CD14-positive monocyte (primary cell): ENCODE results near the gene BCORL1. TPM values are rescaled to one million over a fixed set of nuclear protein-coding genes. Genes with fewer than 3 reads are reported as not detected.

Experiments
- DNase-seq, 3 donors: peaks; one replicate each; pipeline ENCODE4 v3.0.0-alpha.2; 2011 to 2022
- H2AFZ ChIP-seq: 2 replicates; pipeline ENCODE4 v1.6.0; 2012; ENCODE audit warnings: mild to moderate bottlenecking, low read depth, low read length, inconsistent platforms; ENCODE audit not compliant: insufficient read depth, poor library complexity, severe bottlenecking
- H3K27ac ChIP-seq, 2 donors: 1 replicate in 1 of 2; 2 replicates in 1 of 2; pipeline ENCODE4 v1.5.1; 2012 to 2013; ENCODE audit warnings: low read length in 2 of 2, control low read depth in 1 of 2, inconsistent platforms in 1 of 2, low read depth in 1 of 2, mild to moderate bottlenecking in 1 of 2
- H3K27me3 ChIP-seq, 2 donors: one replicate each; pipeline versions ENCODE4 v1.6.0 to v1.6.1; 2011 to 2013; ENCODE audit warnings: low read length in 2 of 2; ENCODE audit not compliant: control insufficient read depth in 2 of 2, insufficient read depth in 2 of 2
- H3K36me3 ChIP-seq, 2 donors: replicated peaks in 1 of 2; 1 replicate in 1 of 2; 2 replicates in 1 of 2; pipeline versions ENCODE4 v1.5.1 to v1.6.1; 2012 to 2013; ENCODE audit warnings: low read length in 2 of 2, control low read depth in 1 of 2, inconsistent platforms in 1 of 2, mild to moderate bottlenecking in 1 of 2; ENCODE audit not compliant: insufficient read depth in 2 of 2, control insufficient read depth in 1 of 2
- H3K4me1 ChIP-seq, 2 donors: 1 replicate in 1 of 2; 2 replicates in 1 of 2; pipeline versions ENCODE4 v1.5.1 to v1.6.1; 2012 to 2013; ENCODE audit warnings: low read length in 2 of 2, control low read depth in 1 of 2, inconsistent platforms in 1 of 2, mild to moderate bottlenecking in 1 of 2, moderate library complexity in 1 of 2; ENCODE audit not compliant: insufficient read depth in 2 of 2, control insufficient read depth in 1 of 2
- H3K4me2 ChIP-seq: replicated peaks from 2 replicates; pipeline ENCODE3; 2012; ENCODE audit warnings: low read length, moderate library complexity, mild to moderate bottlenecking; ENCODE audit not compliant: poor library complexity, severe bottlenecking; ENCODE audit errors: extremely low read depth
- H3K4me3 ChIP-seq, 3 experiments: fragments of 200-600 bp in 1 of 3; sonication (generic) in 1 of 3; replicated peaks in 1 of 3; 1 replicate in 2 of 3; 2 replicates in 1 of 3; pipeline ENCODE4 v1.5.1; 2011 to 2013; ENCODE audit warnings: low read length in 3 of 3, mild to moderate bottlenecking in 3 of 3, control low read depth in 2 of 3, low read depth in 2 of 3, inconsistent platforms in 1 of 3, moderate library complexity in 1 of 3
- H3K79me2 ChIP-seq: 2 replicates; pipeline ENCODE4 v1.6.0; 2012; ENCODE audit warnings: mild to moderate bottlenecking, control low read depth, inconsistent platforms, low read length, moderate library complexity; ENCODE audit not compliant: insufficient read depth
- H3K9ac ChIP-seq: 2 replicates; pipeline ENCODE4 v1.6.0; 2017; ENCODE audit warnings: low read length, mild to moderate bottlenecking; ENCODE audit not compliant: insufficient read depth, poor library complexity, severe bottlenecking
- H3K9me3 ChIP-seq, 2 donors: replicated peaks in 1 of 2; 1 replicate in 1 of 2; 2 replicates in 1 of 2; pipeline versions ENCODE4 v1.5.1 to v1.6.1; 2012 to 2013; ENCODE audit warnings: low read length in 2 of 2, control low read depth in 1 of 2; ENCODE audit not compliant: control insufficient read depth in 1 of 2, insufficient read depth in 1 of 2
- H4K20me1 ChIP-seq: 2 replicates; pipeline ENCODE4 v1.6.0; 2012; ENCODE audit warnings: mild to moderate bottlenecking, low read length, control low read depth, moderate library complexity; ENCODE audit not compliant: insufficient read depth
- H3K27ac Mint-ChIP-seq, 7 donors: one replicate each; pipeline ENCODE4 v1.8.0; 2020; ENCODE audit warnings: mild to moderate bottlenecking in 7 of 7, mixed read lengths in 7 of 7, moderate library complexity in 6 of 7, inconsistent platforms in 2 of 7
- H3K27me3 Mint-ChIP-seq, 3 donors: one replicate each; pipeline ENCODE4 v1.8.0; 2021 to 2022; ENCODE audit warnings: low read depth in 3 of 3, mild to moderate bottlenecking in 3 of 3, mixed read lengths in 3 of 3, moderate library complexity in 3 of 3, inconsistent platforms in 1 of 3
- H3K36me3 Mint-ChIP-seq, 2 donors: one replicate each; pipeline ENCODE4 v1.8.0; 2020; ENCODE audit warnings: mixed read lengths in 2 of 2, inconsistent platforms in 1 of 2, mild to moderate bottlenecking in 1 of 2
- H3K4me1 Mint-ChIP-seq: one replicate; pipeline ENCODE4 v1.8.0; 2020; ENCODE audit warnings: mild to moderate bottlenecking, mixed read lengths
- H3K4me3 Mint-ChIP-seq, 2 donors: one replicate each; pipeline ENCODE4 v1.8.0; 2020; ENCODE audit warnings: mild to moderate bottlenecking in 2 of 2, mixed read lengths in 2 of 2, moderate library complexity in 1 of 2
- H3K9me3 Mint-ChIP-seq, 7 donors: one replicate each; pipeline ENCODE4 v1.8.0; 2020 to 2022; ENCODE audit warnings: mixed read lengths in 7 of 7, mild to moderate bottlenecking in 6 of 7, moderate library complexity in 6 of 7, inconsistent platforms in 2 of 7
- WGBS: methylation state at CpG from one replicate; pipeline ENCODE4 v1.1.5; 2013; ENCODE audit warnings: missing lambda C conversion rate; ENCODE audit not compliant: insufficient coverage; 5-methylcytosine and 5-hydroxymethylcytosine counted together
- intact Hi-C, 2 donors: fragments of 100-400 bp; cut with micrococcal nuclease; formaldehyde crosslinking; loops; one replicate each; pipeline versions ENCODE4 v1.15.0 to v1.15.1; 2023
- polyA plus RNA-seq, 3 donors: library from polyadenylated mRNA; depleted of rRNA in 1 of 3; unstranded in 2 of 3; stranded (reverse) in 1 of 3; fragments of 300-500 nt in 2 of 3; fragments of >200 nt in 1 of 3; fragmentation: Illumina TruSeq in 2 of 3; gene quantifications; 1 replicate in 2 of 3; 2 replicates in 1 of 3; pipeline ENCODE4 v1.2.3, GENCODE V29; 2012 to 2021
- TF ChIP-seq, protein P1 (sequence below): fragments of 200-600 bp; IDR thresholded peaks from one replicate; pipeline ENCODE4 v1.8.0; 2022; ENCODE audit warnings: antibody characterized with exemption, mild to moderate bottlenecking

BCORL1 gene
- polyA plus RNA-seq, 3 donors: 0.69 to 2.4 (median 0.72) TPM

DNA sequence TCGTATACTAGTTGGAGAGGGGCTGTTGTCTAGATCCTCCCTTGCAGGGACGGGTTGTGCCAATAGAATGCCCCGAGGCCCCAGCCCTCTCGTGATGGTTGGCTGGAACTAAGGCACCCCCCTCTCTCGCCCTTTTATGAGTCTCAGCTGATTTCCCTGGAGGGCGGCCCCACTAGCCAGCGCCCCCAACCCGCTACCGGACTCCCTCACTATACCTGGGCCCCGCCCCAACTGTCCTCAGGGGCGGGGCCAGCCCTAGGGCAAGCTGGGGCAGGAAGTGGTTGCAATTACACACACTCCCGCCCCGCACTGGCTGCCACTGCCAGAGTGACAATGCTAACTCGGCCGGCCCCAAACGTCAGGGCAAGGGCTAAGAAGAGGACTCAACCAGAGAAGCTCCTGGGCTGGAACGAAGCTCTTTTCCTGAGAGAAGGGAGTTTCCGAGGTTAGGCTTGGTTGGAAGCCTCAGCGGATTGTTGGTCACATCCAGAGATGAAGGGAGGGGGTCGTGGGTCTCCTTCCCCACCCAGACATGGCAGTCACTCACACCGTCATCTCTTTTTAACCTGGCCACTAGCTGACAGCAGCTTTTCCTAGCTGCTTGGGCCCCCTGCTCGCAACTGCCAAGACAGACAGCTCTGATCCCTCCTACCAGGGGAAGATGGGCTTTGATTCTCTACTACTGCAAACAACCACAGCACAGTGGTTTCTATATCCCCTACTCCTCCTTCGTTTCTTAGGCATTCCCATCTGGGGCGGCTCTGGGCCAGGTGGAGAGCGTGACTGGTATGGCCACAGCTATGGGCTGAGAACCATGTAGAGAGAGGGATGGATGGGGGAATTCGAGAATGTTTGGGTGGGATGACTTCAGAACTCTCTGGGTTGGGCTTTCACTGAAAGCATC, 21.0 kb upstream of the BCORL1 start:
- TF ChIP-seq, protein P1, sequence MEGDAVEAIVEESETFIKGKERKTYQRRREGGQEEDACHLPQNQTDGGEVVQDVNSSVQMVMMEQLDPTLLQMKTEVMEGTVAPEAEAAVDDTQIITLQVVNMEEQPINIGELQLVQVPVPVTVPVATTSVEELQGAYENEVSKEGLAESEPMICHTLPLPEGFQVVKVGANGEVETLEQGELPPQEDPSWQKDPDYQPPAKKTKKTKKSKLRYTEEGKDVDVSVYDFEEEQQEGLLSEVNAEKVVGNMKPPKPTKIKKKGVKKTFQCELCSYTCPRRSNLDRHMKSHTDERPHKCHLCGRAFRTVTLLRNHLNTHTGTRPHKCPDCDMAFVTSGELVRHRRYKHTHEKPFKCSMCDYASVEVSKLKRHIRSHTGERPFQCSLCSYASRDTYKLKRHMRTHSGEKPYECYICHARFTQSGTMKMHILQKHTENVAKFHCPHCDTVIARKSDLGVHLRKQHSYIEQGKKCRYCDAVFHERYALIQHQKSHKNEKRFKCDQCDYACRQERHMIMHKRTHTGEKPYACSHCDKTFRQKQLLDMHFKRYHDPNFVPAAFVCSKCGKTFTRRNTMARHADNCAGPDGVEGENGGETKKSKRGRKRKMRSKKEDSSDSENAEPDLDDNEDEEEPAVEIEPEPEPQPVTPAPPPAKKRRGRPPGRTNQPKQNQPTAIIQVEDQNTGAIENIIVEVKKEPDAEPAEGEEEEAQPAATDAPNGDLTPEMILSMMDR: no peak
- peak overlapping the region; percentile 56 for H3K9ac ChIP-seq
- peaks cover 32% of the 10 kb centered on the region in 2 donors for H3K4me1 ChIP-seq
- H3K4me3 ChIP-seq: peak overlapping the region; percentile 14 to 60 (median 24)
- H2AFZ ChIP-seq: peak overlapping the region; percentile 82
- peak overlapping the region; percentile 76 to 95 (median 89) for H3K27ac Mint-ChIP-seq
- H3K27ac ChIP-seq: peak overlapping the region; percentile 78 to 86
- H3K27me3 ChIP-seq: no peaks in the 10 kb centered on the region
- 0% methylated on average over 4 of the region's 26 CpGs for WGBS
- no peaks in the 10 kb centered on the region for H3K79me2 ChIP-seq
- intact Hi-C loops: no loop called here
- H3K9me3 Mint-ChIP-seq: peaks cover 0 to 5% (median 0%) of the 10 kb centered on the region in 7 donors
- H3K4me1 Mint-ChIP-seq: peaks cover 30% of the 10 kb centered on the region
- H3K9me3 ChIP-seq: no peaks in the 10 kb centered on the region
- peak; percentile 61 to 69 (median 67) for DNase-seq
- no peaks in the 10 kb centered on the region for H4K20me1 ChIP-seq
- H3K4me2 ChIP-seq: peak overlapping the region; percentile 73
- H3K36me3 Mint-ChIP-seq: no peaks in the 10 kb centered on the region
- H3K36me3 ChIP-seq: no peaks in the 10 kb centered on the region
- H3K27me3 Mint-ChIP-seq: peaks cover 0 to 4% (median 0%) of the 10 kb centered on the region in 3 donors
- H3K4me3 Mint-ChIP-seq: peak overlapping the region; percentile 78 to 89

DNA sequence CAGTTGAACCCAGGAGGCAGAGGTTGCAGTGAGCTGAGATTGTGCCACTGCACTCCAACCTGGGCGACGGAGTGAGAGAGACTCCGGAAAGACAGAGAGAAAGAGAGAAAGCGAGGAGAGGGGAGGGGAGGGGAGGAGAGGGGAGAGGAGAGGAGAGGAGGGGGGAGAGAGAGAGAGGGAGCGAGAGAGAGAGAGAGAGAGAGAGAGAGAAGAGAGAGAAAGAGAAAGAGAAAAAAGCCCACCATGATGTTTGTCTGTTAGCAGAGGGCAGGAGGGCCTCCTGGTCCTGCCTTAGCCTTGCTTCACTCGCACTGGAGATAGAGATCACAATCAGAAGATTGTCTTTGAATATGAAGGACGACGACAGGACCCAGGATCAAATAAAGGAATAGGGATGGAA, 18.7 kb upstream of the BCORL1 start:
- no peak overlapping the region for H3K9ac ChIP-seq
- no peaks in the 10 kb centered on the region for H4K20me1 ChIP-seq
- no peaks in the 10 kb centered on the region for H3K79me2 ChIP-seq
- H3K4me3 ChIP-seq: no peak overlapping the region
- H3K4me2 ChIP-seq: no peak overlapping the region
- WGBS: no CpG with 5 or more reads among the region's 8 CpGs
- Mint-ChIP-seq H3K4me3 (no peak overlapping the region), H3K27me3 (peaks cover 0 to 3% (median 0%) of the 10 kb centered on the region in 3 donors), H3K4me1 (peaks cover 12% of the 10 kb centered on the region), H3K27ac (no peak overlapping the region), H3K36me3 (no peaks in the 10 kb centered on the region), H3K9me3 (peaks cover 0 to 5% (median 0%) of the 10 kb centered on the region in 7 donors)
- H3K4me1 ChIP-seq: peaks cover 14 to 16% of the 10 kb centered on the region in 2 donors
- H3K27me3 ChIP-seq: no peaks in the 10 kb centered on the region
- H3K27ac ChIP-seq: no peak overlapping the region
- no peak overlapping the region for H2AFZ ChIP-seq
- DNase-seq: no peak
- H3K9me3 ChIP-seq: no peaks in the 10 kb centered on the region
- TF ChIP-seq, protein P1: no peak
- no peaks in the 10 kb centered on the region for H3K36me3 ChIP-seq
- intact Hi-C loops: no loop called here
